WTC11 (cell line): ENCODE measurements around the gene SMIM24.

Experiments
- CREB1 ChIP-seq: sonication (generic); formaldehyde crosslinking; IDR thresholded peaks from 2 replicates; pipeline ENCODE4 v1.8.0; 2023; ENCODE audit warnings: mild to moderate bottlenecking, missing genetic modification reagents
- CREM ChIP-seq: sonication (generic); formaldehyde crosslinking; IDR thresholded peaks from 2 replicates; pipeline ENCODE4 v1.8.1; 2022; ENCODE audit warnings: mild to moderate bottlenecking, missing genetic modification reagents, moderate library complexity
- CTCF ChIP-seq: fragments of 200-600 bp; IDR thresholded peaks from 2 replicates; pipeline ENCODE4 v1.8.0; 2022; ENCODE audit warnings: antibody characterized with exemption
- ELF4 ChIP-seq: sonication (generic); formaldehyde crosslinking; IDR thresholded peaks from 2 replicates; pipeline ENCODE4 v1.8.1; 2022; ENCODE audit warnings: low read depth, mild to moderate bottlenecking, moderate library complexity, missing genetic modification reagents
- FOXP1 ChIP-seq: sonication (generic); formaldehyde crosslinking; IDR thresholded peaks from 2 replicates; pipeline ENCODE4 v1.8.0; 2022; ENCODE audit warnings: missing genetic modification reagents, mild to moderate bottlenecking, moderate library complexity, borderline replicate concordance
- HMGA2 ChIP-seq: fragments of 250-450 bp; sonication (Bioruptor Pico); IDR thresholded peaks from 2 replicates; pipeline ENCODE4 v1.4.0; 2021; ENCODE audit warnings: mild to moderate bottlenecking, moderate library complexity
- IRF2 ChIP-seq: sonication (generic); formaldehyde crosslinking; IDR thresholded peaks from 2 replicates; pipeline ENCODE4 v1.8.0; 2022; ENCODE audit warnings: low read depth, missing genetic modification reagents, borderline replicate concordance
- JAZF1 ChIP-seq: fragments of 250-450 bp; sonication (Bioruptor Pico); IDR thresholded peaks from 2 replicates; pipeline ENCODE4 v1.9.0; 2021; ENCODE audit warnings: moderate library complexity, mild to moderate bottlenecking, inconsistent platforms
- MLX ChIP-seq: sonication (generic); formaldehyde crosslinking; IDR thresholded peaks from 2 replicates; pipeline ENCODE4 v1.8.1; 2023; ENCODE audit warnings: mild to moderate bottlenecking, missing genetic modification reagents, moderate library complexity
- NFE2L1 ChIP-seq: sonication (generic); formaldehyde crosslinking; IDR thresholded peaks from 2 replicates; pipeline ENCODE4 v1.8.1; 2023; ENCODE audit warnings: missing genetic modification reagents
- STAT6 ChIP-seq: sonication (generic); formaldehyde crosslinking; conservative IDR thresholded peaks from 2 replicates; pipeline ENCODE4 v1.8.1; 2023; ENCODE audit warnings: mild to moderate bottlenecking, low read depth, missing genetic modification reagents, moderate library complexity
- ZBTB21 ChIP-seq: sonication (generic); formaldehyde crosslinking; IDR thresholded peaks from 2 replicates; pipeline ENCODE4 v1.8.1; 2023; ENCODE audit warnings: mild to moderate bottlenecking, missing genetic modification reagents, borderline replicate concordance

GRCh38 chr19:3450796-3451411, 29.4 kb downstream of the SMIM24 start:
- TF ChIP-seq CTCF (no peak), HMGA2 (CRISPR knock-in tag) (no peak), STAT6 (no peak), FOXP1 (no peak), NFE2L1 (CRISPR knock-in tag) (no peak), ELF4 (CRISPR knock-in tag) (no peak), CREB1 (CRISPR knock-in tag) (no peak), CREM (no peak), JAZF1 (no peak), IRF2 (no peak), MLX (CRISPR knock-in tag) (no peak), ZBTB21 (CRISPR knock-in tag) (no peak)
